ENCODE data around the gene PCNX3.

PCNX3 gene

DNA sequence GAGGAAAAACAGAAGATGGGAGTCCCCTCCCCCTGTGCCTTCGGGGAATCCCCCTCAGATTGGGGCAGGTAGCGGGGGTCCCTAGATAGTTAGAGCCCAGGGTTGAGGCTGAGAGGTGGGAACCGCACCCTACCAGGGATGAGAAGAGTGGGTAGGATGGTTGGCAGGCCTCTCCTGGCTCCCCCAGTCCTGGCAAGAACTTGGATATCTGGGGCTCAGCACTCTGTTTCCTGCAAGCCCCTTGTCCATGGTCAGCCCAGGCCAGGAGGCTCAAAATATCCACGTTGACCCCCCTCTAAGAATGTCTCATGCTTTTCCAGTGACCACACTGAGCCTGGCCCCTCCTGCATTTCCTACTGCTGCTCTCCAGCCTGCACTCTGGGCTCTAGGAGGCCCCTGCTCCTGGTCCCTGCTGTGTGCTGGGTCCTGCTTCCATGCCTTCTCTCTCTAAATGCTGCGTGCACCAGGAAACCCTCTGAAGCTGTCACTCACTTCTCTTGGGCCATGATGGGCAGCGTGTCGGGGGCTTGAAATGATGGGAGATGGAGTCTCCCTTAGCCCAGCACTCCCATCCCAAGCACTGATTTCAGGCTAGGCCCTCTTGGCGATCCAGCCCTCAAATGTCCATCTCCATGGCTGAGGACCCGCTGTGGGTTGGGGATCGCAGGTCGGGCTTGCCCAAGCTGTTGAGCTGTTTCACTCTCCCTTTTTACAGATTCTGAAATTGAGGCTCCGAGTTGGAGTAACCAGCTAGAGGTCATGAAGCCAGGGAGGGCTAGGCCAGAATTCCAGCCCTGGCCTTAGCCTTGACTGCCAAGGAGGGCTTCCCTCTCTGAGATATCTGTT lies 3.6 kb upstream of the PCNX3 start:
- peaks cover 36% of the 10 kb centered on the region for H3K4me1 ChIP-seq (ENCODE audit: insufficient read depth, insufficient read length)
- TF ChIP-seq SUZ12 (IDR thresholded peaks at IDR 0.05; ENCODE audit: extremely low read depth, insufficient read depth, insufficient read length): no peak
- no peak for TF ChIP-seq YY1 (IDR thresholded peaks at IDR 0.05; ENCODE audit: insufficient read depth, insufficient read length)
- TF ChIP-seq ZNF274 (IDR thresholded peaks at IDR 0.05; ENCODE audit: low read depth, low read length): no peak
- H3K4me3 ChIP-seq (ENCODE audit: insufficient read length, low read depth): no peak overlapping the region
- H3K9ac ChIP-seq (ENCODE audit: insufficient read length, low read depth): peak overlapping the region; percentile 63
- H3K9me3 ChIP-seq (ENCODE audit: insufficient read depth, low read length): no peaks in the 10 kb centered on the region
- H3K36me3 ChIP-seq (ENCODE audit: insufficient read depth, insufficient read length, low read length): peaks cover 61% of the 10 kb centered on the region
- H3K27me3 ChIP-seq (ENCODE audit: insufficient read depth, insufficient read length): no peaks in the 10 kb centered on the region
- no peak for DNase-seq (ENCODE audit: low read depth, low spot score)

DNA sequence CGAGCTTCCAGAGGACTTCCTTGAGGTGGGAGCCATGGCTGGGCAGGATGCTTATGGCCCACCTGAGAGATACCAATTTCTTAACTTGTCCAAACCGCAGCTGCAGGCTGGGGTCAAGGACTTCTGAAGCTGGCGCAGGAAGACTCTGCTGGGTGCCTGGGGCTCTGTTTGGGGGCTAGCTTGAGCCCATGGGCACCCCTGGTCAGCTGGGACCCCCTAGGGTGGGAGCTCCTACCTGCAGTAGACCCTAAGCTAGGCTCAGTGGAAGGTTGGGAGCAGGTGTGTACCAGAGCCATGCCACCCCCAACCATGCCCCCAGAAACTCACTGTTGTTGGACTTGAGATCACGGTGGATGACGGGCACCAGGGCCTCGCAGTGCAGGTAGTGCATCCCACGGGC lies 2.9 kb upstream of the PCNX3 start:
- TF ChIP-seq YY1 (IDR thresholded peaks at IDR 0.05; ENCODE audit: insufficient read depth, insufficient read length): no peak
- peak overlapping the region; percentile 94 for H3K4me3 ChIP-seq (ENCODE audit: insufficient read length, low read depth)
- peak overlapping the region; percentile 74 for H3K9ac ChIP-seq (ENCODE audit: insufficient read length, low read depth)

GRCh38 chr11:65613091-65613928 lies 2.3 kb upstream of the PCNX3 start:
- Histone ChIP-seq H3K36me3 (ENCODE audit: insufficient read depth, insufficient read length, low read length) (peaks cover 66% of the 10 kb centered on the region), H3K27me3 (ENCODE audit: insufficient read depth, insufficient read length) (no peaks in the 10 kb centered on the region), H3K9ac (ENCODE audit: insufficient read length, low read depth) (peak overlapping the region; percentile 97), H3K4me3 (ENCODE audit: insufficient read length, low read depth) (peak overlapping the region; percentile 94), H3K4me1 (ENCODE audit: insufficient read depth, insufficient read length) (peaks cover 35% of the 10 kb centered on the region), H3K9me3 (ENCODE audit: insufficient read depth, low read length) (no peaks in the 10 kb centered on the region)
- DNase-seq (ENCODE audit: low read depth, low spot score): no peak
- TF ChIP-seq YY1 (IDR thresholded peaks at IDR 0.05; ENCODE audit: insufficient read depth, insufficient read length) (no peak), SUZ12 (IDR thresholded peaks at IDR 0.05; ENCODE audit: extremely low read depth, insufficient read depth, insufficient read length) (no peak), ZNF274 (IDR thresholded peaks at IDR 0.05; ENCODE audit: low read depth, low read length) (no peak)

More for the DNA sequence above, 2.9 kb upstream of the PCNX3 start:
- H3K27me3 ChIP-seq (ENCODE audit: insufficient read depth, insufficient read length): no peaks in the 10 kb centered on the region
- H3K36me3 ChIP-seq (ENCODE audit: insufficient read depth, insufficient read length, low read length): peaks cover 66% of the 10 kb centered on the region
- DNase-seq (ENCODE audit: low read depth, low spot score): no peak
- peaks cover 38% of the 10 kb centered on the region for H3K4me1 ChIP-seq (ENCODE audit: insufficient read depth, insufficient read length)
- no peaks in the 10 kb centered on the region for H3K9me3 ChIP-seq (ENCODE audit: insufficient read depth, low read length)

- Histone ChIP-seq H3K4me1 (ENCODE audit: insufficient read depth, insufficient read length) (peaks cover 38% of the 10 kb centered on the region), H3K36me3 (ENCODE audit: insufficient read depth, insufficient read length, low read length) (peaks cover 70% of the 10 kb centered on the region), H3K27me3 (ENCODE audit: insufficient read depth, insufficient read length) (no peaks in the 10 kb centered on the region), H3K9ac (ENCODE audit: insufficient read length, low read depth) (peak overlapping the region; percentile 98), H3K4me3 (ENCODE audit: insufficient read length, low read depth) (peak overlapping the region; percentile 87), H3K9me3 (ENCODE audit: insufficient read depth, low read length) (no peaks in the 10 kb centered on the region)
- DNase-seq (ENCODE audit: low read depth, low spot score): no peak
- TF ChIP-seq SUZ12 (IDR thresholded peaks at IDR 0.05; ENCODE audit: extremely low read depth, insufficient read depth, insufficient read length): no peak
- TF ChIP-seq ZNF274 (IDR thresholded peaks at IDR 0.05; ENCODE audit: low read depth, low read length): no peak
- no peak for TF ChIP-seq YY1 (IDR thresholded peaks at IDR 0.05; ENCODE audit: insufficient read depth, insufficient read length)
Observed at GRCh38 chr11:65615950-65616574, 486 bp downstream of the PCNX3 start.

DNA sequence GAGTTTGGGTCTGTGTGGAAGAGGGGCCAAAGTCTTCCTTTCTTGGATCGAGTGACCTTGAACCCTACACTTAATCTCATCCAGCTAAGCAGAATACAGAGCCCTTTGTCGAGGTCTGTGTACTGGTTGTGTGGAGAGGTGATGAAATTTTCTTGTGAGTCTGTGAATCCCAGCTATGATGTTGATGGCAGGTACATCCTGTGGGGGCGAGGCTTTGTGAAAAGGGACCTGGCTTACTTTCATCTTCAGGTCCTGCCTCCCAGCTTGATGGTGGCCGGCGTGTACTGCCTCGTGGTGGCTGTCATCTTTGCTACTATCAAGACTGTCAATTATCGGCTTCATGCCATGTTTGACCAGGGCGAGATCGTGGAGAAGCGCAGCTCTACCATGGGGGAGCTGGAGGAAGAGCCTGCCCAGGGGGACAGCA lies 1.0 kb downstream of the PCNX3 start:
- peaks cover 72% of the 10 kb centered on the region for H3K36me3 ChIP-seq (ENCODE audit: insufficient read depth, insufficient read length, low read length)
- peak overlapping the region; percentile 87 for H3K4me3 ChIP-seq (ENCODE audit: insufficient read length, low read depth)
- TF ChIP-seq YY1 (IDR thresholded peaks at IDR 0.05; ENCODE audit: insufficient read depth, insufficient read length) (no peak), ZNF274 (IDR thresholded peaks at IDR 0.05; ENCODE audit: low read depth, low read length) (no peak), SUZ12 (IDR thresholded peaks at IDR 0.05; ENCODE audit: extremely low read depth, insufficient read depth, insufficient read length) (no peak)
- peak overlapping the region; percentile 98 for H3K9ac ChIP-seq (ENCODE audit: insufficient read length, low read depth)
- no peaks in the 10 kb centered on the region for H3K9me3 ChIP-seq (ENCODE audit: insufficient read depth, low read length)
- H3K4me1 ChIP-seq (ENCODE audit: insufficient read depth, insufficient read length): peaks cover 35% of the 10 kb centered on the region
- no peak for DNase-seq (ENCODE audit: low read depth, low spot score)
- no peaks in the 10 kb centered on the region for H3K27me3 ChIP-seq (ENCODE audit: insufficient read depth, insufficient read length)

DNA sequence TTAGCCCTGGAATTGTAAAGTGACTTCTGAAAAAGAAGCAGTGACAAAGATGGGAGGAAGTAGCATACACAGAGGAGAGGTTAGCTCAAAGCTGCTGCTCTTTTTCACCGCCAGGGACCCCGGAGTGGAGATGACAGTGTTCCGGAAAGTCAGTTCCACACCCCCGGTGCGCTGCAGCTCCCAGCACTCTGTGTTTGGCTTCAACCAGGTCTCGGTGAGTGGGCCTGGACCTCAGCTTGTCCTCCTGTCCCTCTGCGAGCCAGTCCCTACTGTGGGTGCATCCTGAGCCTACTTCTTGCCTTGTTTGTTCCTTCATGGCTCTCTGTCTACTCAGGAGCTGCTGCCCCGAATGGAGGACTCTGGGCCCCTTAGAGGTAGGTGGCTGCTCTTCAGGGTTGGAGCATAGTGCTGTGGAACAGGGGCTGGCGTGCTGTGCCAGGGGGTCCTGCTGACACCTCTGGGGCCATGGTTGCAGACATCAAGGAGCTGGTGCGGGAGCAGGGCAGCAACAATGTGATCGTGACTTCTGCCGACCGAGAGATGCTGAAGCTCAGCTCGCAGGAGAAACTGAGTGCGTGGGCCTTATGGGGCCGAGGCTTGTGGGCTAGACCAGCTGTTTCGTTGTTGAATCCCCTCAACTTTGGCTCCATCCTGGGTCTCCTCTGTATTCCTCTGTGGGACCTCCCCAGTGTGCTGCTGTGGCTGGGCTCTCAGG lies 1.7 kb downstream of the PCNX3 start:
- Histone ChIP-seq H3K27me3 (ENCODE audit: insufficient read depth, insufficient read length) (no peaks in the 10 kb centered on the region), H3K9me3 (ENCODE audit: insufficient read depth, low read length) (no peaks in the 10 kb centered on the region), H3K4me3 (ENCODE audit: insufficient read length, low read depth) (no peak overlapping the region), H3K9ac (ENCODE audit: insufficient read length, low read depth) (peak overlapping the region; percentile 98), H3K36me3 (ENCODE audit: insufficient read depth, insufficient read length, low read length) (peaks cover 72% of the 10 kb centered on the region), H3K4me1 (ENCODE audit: insufficient read depth, insufficient read length) (peaks cover 28% of the 10 kb centered on the region)
- no peak for DNase-seq (ENCODE audit: low read depth, low spot score)
- TF ChIP-seq YY1 (IDR thresholded peaks at IDR 0.05; ENCODE audit: insufficient read depth, insufficient read length) (no peak), SUZ12 (IDR thresholded peaks at IDR 0.05; ENCODE audit: extremely low read depth, insufficient read depth, insufficient read length) (no peak), ZNF274 (IDR thresholded peaks at IDR 0.05; ENCODE audit: low read depth, low read length) (no peak)
